NB4 (cell line): ENCODE results near the gene ITGA8.

ENCODE experiments used
- POLR2A ChIP-seq: IDR thresholded peaks from 2 replicates; pipeline ENCODE4 v1.6.1; 2011; ENCODE audit warnings: mild to moderate bottlenecking; ENCODE audit not compliant: insufficient read length; ENCODE audit errors: extremely low read depth
- TF ChIP-seq, protein P1 (sequence below): IDR thresholded peaks from one replicate; pipeline ENCODE4 v1.5.1; 2012; ENCODE audit warnings: low read depth, low read length

DNA sequence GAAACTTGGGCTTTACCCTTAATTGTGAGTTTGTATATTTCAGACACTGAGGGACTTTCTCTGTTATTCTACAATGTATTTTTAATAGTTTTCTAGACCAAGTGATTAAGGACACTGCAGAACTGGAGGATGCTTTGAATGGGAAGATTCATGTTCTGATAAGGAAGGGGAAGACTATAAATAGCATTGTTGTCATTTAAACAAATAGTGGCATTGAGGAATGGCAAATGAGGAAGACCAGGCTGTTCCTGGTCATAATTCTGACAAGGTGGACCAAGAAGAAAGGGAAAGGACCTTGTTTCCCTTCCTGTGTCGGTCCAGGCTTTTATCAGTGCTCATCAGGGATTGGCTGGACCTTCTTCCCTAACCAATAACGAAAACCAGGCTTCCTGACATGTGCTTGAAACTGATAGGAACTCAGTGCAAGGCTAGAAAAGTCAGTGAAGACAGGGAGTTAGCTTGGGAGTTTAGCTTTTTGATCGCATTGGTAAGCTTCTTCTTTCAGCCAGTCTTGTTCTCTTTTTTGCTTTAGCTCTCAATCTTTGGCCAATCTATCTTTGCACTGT, 116.2 kb downstream of the ITGA8 start:
- TF ChIP-seq, protein P1, sequence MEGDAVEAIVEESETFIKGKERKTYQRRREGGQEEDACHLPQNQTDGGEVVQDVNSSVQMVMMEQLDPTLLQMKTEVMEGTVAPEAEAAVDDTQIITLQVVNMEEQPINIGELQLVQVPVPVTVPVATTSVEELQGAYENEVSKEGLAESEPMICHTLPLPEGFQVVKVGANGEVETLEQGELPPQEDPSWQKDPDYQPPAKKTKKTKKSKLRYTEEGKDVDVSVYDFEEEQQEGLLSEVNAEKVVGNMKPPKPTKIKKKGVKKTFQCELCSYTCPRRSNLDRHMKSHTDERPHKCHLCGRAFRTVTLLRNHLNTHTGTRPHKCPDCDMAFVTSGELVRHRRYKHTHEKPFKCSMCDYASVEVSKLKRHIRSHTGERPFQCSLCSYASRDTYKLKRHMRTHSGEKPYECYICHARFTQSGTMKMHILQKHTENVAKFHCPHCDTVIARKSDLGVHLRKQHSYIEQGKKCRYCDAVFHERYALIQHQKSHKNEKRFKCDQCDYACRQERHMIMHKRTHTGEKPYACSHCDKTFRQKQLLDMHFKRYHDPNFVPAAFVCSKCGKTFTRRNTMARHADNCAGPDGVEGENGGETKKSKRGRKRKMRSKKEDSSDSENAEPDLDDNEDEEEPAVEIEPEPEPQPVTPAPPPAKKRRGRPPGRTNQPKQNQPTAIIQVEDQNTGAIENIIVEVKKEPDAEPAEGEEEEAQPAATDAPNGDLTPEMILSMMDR: no peak
- no peak for TF ChIP-seq POLR2A
